Mesenchymal stem cell (in vitro differentiated cells and primary cell): ENCODE results near the gene IFI44L.
A peak's percentile ranks its signal among the peaks of the same experiment; 100 is the strongest.

ENCODE experiments used
- DNase-seq: peaks from one replicate; pipeline ENCODE4 v3.0.0-alpha.2; 2013
- H2AFZ ChIP-seq: one replicate; pipeline ENCODE4 v1.6.1; 2013; ENCODE audit warnings: low read depth, mild to moderate bottlenecking, control low read depth, inconsistent platforms, low read length, moderate library complexity
- H2AK5ac ChIP-seq: 2 replicates; pipeline ENCODE4 v1.6.1; 2013; ENCODE audit warnings: low read length, moderate library complexity, mild to moderate bottlenecking, inconsistent platforms; ENCODE audit not compliant: severe bottlenecking
- H2BK120ac ChIP-seq: one replicate; pipeline ENCODE4 v1.6.1; 2013; ENCODE audit warnings: low read depth, mild to moderate bottlenecking, inconsistent platforms, low read length, moderate library complexity
- H2BK12ac ChIP-seq, 2 experiments: one replicate each; pipeline ENCODE4 v1.6.1; 2013; ENCODE audit warnings: inconsistent platforms in 2 of 2, low read length in 2 of 2, mild to moderate bottlenecking in 2 of 2, moderate library complexity in 2 of 2, control low read depth in 1 of 2
- H2BK15ac ChIP-seq: one replicate; pipeline ENCODE4 v1.6.1; 2013; ENCODE audit warnings: mild to moderate bottlenecking, low read depth, inconsistent platforms; ENCODE audit not compliant: poor library complexity, severe bottlenecking
- H2BK5ac ChIP-seq: 2 replicates; pipeline ENCODE4 v1.6.1; 2013; ENCODE audit warnings: low read depth, mild to moderate bottlenecking, low read length, control low read depth, inconsistent platforms; ENCODE audit not compliant: poor library complexity, severe bottlenecking
- H3K14ac ChIP-seq, 2 experiments: one replicate each; pipeline ENCODE4 v1.6.1; 2013; ENCODE audit warnings: inconsistent platforms in 2 of 2, low read length in 2 of 2, control low read depth in 1 of 2, mild to moderate bottlenecking in 1 of 2, moderate library complexity in 1 of 2
- H3K18ac ChIP-seq, 2 experiments: one replicate each; pipeline ENCODE4 v1.6.1; 2013; ENCODE audit warnings: inconsistent platforms in 2 of 2, low read length in 2 of 2, control low read depth in 1 of 2, low read depth in 1 of 2, mild to moderate bottlenecking in 1 of 2
- H3K23ac ChIP-seq, 2 experiments: one replicate each; pipeline ENCODE4 v1.6.1; 2013; ENCODE audit warnings: inconsistent platforms in 2 of 2, low read length in 2 of 2, mild to moderate bottlenecking in 2 of 2, moderate library complexity in 2 of 2, control low read depth in 1 of 2
- H3K27ac ChIP-seq: 2 replicates; pipeline ENCODE4 v1.5.1; 2013; ENCODE audit warnings: mild to moderate bottlenecking, moderate library complexity, low read length, control low read depth, inconsistent platforms; ENCODE audit not compliant: poor library complexity, severe bottlenecking
- H3K27me3 ChIP-seq, 2 experiments: 2 replicates each; pipeline versions ENCODE4 v1.6.1 to v1.7.0; 2013; ENCODE audit warnings: low read length in 2 of 2, mild to moderate bottlenecking in 2 of 2, moderate library complexity in 2 of 2, control low read depth in 1 of 2, inconsistent platforms in 1 of 2; ENCODE audit not compliant: control insufficient read depth in 1 of 2, insufficient read depth in 1 of 2
- H3K36me3 ChIP-seq, 2 experiments: 2 replicates each; pipeline versions ENCODE4 v1.6.1 to v1.7.0; 2013; ENCODE audit warnings: low read length in 2 of 2, control low read depth in 1 of 2, inconsistent platforms in 1 of 2, low read depth in 1 of 2, mild to moderate bottlenecking in 1 of 2; ENCODE audit not compliant: insufficient read depth in 2 of 2, control insufficient read depth in 1 of 2
- H3K4ac ChIP-seq, 2 experiments: one replicate each; pipeline ENCODE4 v1.6.1; 2013; ENCODE audit warnings: inconsistent platforms in 2 of 2, low read length in 2 of 2, mild to moderate bottlenecking in 2 of 2, moderate library complexity in 2 of 2, control low read depth in 1 of 2, low read depth in 1 of 2
- H3K4me1 ChIP-seq: 2 replicates; pipeline ENCODE4 v1.6.1; 2013; ENCODE audit warnings: low read depth, low read length, control low read depth; ENCODE audit not compliant: control insufficient read depth, insufficient read depth
- H3K4me2 ChIP-seq: 2 replicates; pipeline ENCODE4 v1.6.1; 2013; ENCODE audit warnings: low read length, mild to moderate bottlenecking, inconsistent platforms; ENCODE audit not compliant: poor library complexity, severe bottlenecking
- H3K4me3 ChIP-seq, 2 experiments: 2 replicates each; pipeline versions ENCODE4 v1.5.1 to v1.7.0; 2013; ENCODE audit warnings: low read length in 2 of 2, mild to moderate bottlenecking in 2 of 2, control low read depth in 1 of 2, low read depth in 1 of 2; ENCODE audit not compliant: insufficient read depth in 1 of 2
- H3K79me1 ChIP-seq: replicated peaks from 2 replicates; pipeline ENCODE4 v1.6.1; 2013; ENCODE audit warnings: mild to moderate bottlenecking, control low read depth, low read length, inconsistent platforms; ENCODE audit not compliant: poor library complexity, severe bottlenecking
- H3K9ac ChIP-seq: 2 replicates; pipeline ENCODE4 v1.7.0; 2013; ENCODE audit warnings: mild to moderate bottlenecking, low read length, moderate library complexity
- H3K9me3 ChIP-seq: 2 replicates; pipeline ENCODE4 v1.7.0; 2013; ENCODE audit warnings: mild to moderate bottlenecking, low read length; ENCODE audit not compliant: control insufficient read depth
- H4K8ac ChIP-seq: one replicate; pipeline ENCODE4 v1.6.1; 2013; ENCODE audit warnings: inconsistent platforms, mild to moderate bottlenecking, low read length, moderate library complexity
- H4K91ac ChIP-seq: one replicate; pipeline ENCODE4 v1.6.1; 2013; ENCODE audit warnings: mild to moderate bottlenecking, low read length, inconsistent platforms
- WGBS: methylation state at CpG from one replicate; pipeline ENCODE4 v1.1.7; 2013; ENCODE audit warnings: mixed read lengths; 5-methylcytosine and 5-hydroxymethylcytosine counted together

The IFI44L gene

GRCh38 chr1:78607944-78608343 lies 12.3 kb upstream of the IFI44L start:
- H3K4me3 ChIP-seq, result no peak overlapping the region
- peak overlapping the region in 1 of 2 experiments; percentile 40 for H3K23ac ChIP-seq
- H3K9me3 ChIP-seq, result no peaks in the 10 kb centered on the region
- H3K36me3 ChIP-seq, result no peaks in the 10 kb centered on the region
- WGBS, result 61% methylated on average over 4 of the region's 4 CpGs
- H3K4ac ChIP-seq, result no peak overlapping the region
- H2AK5ac ChIP-seq, result no peak overlapping the region
- H2BK120ac ChIP-seq, result no peak overlapping the region
- H3K14ac ChIP-seq, result no peak overlapping the region
- no peak overlapping the region for H3K4me2 ChIP-seq
- H2AFZ ChIP-seq, result no peak overlapping the region
- no peak overlapping the region for H3K18ac ChIP-seq
- H3K9ac ChIP-seq, result no peak overlapping the region
- no peak overlapping the region for H4K8ac ChIP-seq
- no peak for DNase-seq
- no peak overlapping the region for H2BK15ac ChIP-seq
- no peak overlapping the region for H2BK5ac ChIP-seq
- no peaks in the 10 kb centered on the region for H3K79me1 ChIP-seq
- no peak overlapping the region for H4K91ac ChIP-seq
- no peaks in the 10 kb centered on the region for H3K4me1 ChIP-seq
- no peak overlapping the region for H2BK12ac ChIP-seq
- H3K27me3 ChIP-seq, result no peaks in the 10 kb centered on the region
- H3K27ac ChIP-seq, result no peak overlapping the region

GRCh38 chr1:78617615-78618026 lies 2.6 kb upstream of the IFI44L start:
- no peak overlapping the region for H3K4ac ChIP-seq
- peak; percentile 76 for DNase-seq
- H3K9me3 ChIP-seq, result no peaks in the 10 kb centered on the region
- H2BK15ac ChIP-seq, result peak overlapping the region; percentile 52
- H4K91ac ChIP-seq, result no peak overlapping the region
- H3K14ac ChIP-seq, result no peak overlapping the region
- peaks cover 5% of the 10 kb centered on the region for H3K4me1 ChIP-seq
- no peak overlapping the region for H3K27ac ChIP-seq
- 35% methylated on average over 5 of the region's 7 CpGs for WGBS
- H3K27me3 ChIP-seq, result no peaks in the 10 kb centered on the region
- no peaks in the 10 kb centered on the region for H3K79me1 ChIP-seq
- no peak overlapping the region for H2BK5ac ChIP-seq
- peak overlapping the region; percentile 0 for H3K4me2 ChIP-seq
- no peaks in the 10 kb centered on the region for H3K36me3 ChIP-seq
- no peak overlapping the region for H3K4me3 ChIP-seq
- no peak overlapping the region for H3K23ac ChIP-seq
- no peak overlapping the region for H2BK12ac ChIP-seq
- H3K9ac ChIP-seq, result peak overlapping the region; percentile 92
- H2AFZ ChIP-seq, result no peak overlapping the region
- H2BK120ac ChIP-seq, result no peak overlapping the region
- H2AK5ac ChIP-seq, result no peak overlapping the region
- no peak overlapping the region for H3K18ac ChIP-seq
- H4K8ac ChIP-seq, result no peak overlapping the region

GRCh38 chr1:78619032-78619431 lies 1.2 kb upstream of the IFI44L start:
- Histone ChIP-seq H3K9me3 (no peaks in the 10 kb centered on the region), H3K4me2 (no peak overlapping the region), H2BK12ac (no peak overlapping the region), H3K18ac (no peak overlapping the region), H3K36me3 (no peaks in the 10 kb centered on the region), H3K9ac (peak overlapping the region; percentile 92), H2AK5ac (no peak overlapping the region), H3K4me1 (peaks cover 5% of the 10 kb centered on the region), H3K27ac (no peak overlapping the region), H4K8ac (no peak overlapping the region), H2AFZ (no peak overlapping the region), H3K79me1 (no peaks in the 10 kb centered on the region), H3K23ac (no peak overlapping the region), H3K4me3 (peak overlapping the region in 1 of 2 experiments; percentile 75), H3K14ac (no peak overlapping the region), H3K27me3 (no peaks in the 10 kb centered on the region), H2BK15ac (no peak overlapping the region), H2BK120ac (no peak overlapping the region), H2BK5ac (no peak overlapping the region), H4K91ac (no peak overlapping the region), H3K4ac (no peak overlapping the region)
- no peak for DNase-seq
- 88% methylated on average over 3 of the region's 3 CpGs for WGBS

- Histone ChIP-seq H4K91ac (no peak overlapping the region), H3K14ac (no peak overlapping the region), H3K9me3 (no peaks in the 10 kb centered on the region), H2BK12ac (no peak overlapping the region), H3K9ac (peak overlapping the region; percentile 92), H4K8ac (no peak overlapping the region), H3K4me3 (peak overlapping the region in 1 of 2 experiments; percentile 75), H2BK120ac (no peak overlapping the region), H2AK5ac (no peak overlapping the region), H3K27ac (peak overlapping the region; percentile 70), H3K4me1 (peaks cover 5% of the 10 kb centered on the region), H3K36me3 (no peaks in the 10 kb centered on the region), H2BK15ac (no peak overlapping the region), H3K79me1 (no peaks in the 10 kb centered on the region), H2BK5ac (no peak overlapping the region), H2AFZ (no peak overlapping the region), H3K23ac (no peak overlapping the region), H3K27me3 (no peaks in the 10 kb centered on the region), H3K4me2 (no peak overlapping the region), H3K4ac (no peak overlapping the region), H3K18ac (no peak overlapping the region)
- peak; percentile 3 for DNase-seq
- WGBS, result 87% methylated on average over 4 of the region's 4 CpGs
Measured at GRCh38 chr1:78619446-78619802, 824 bp upstream of the IFI44L start.
